Suppressor macrophage (primary cell): ENCODE data around the gene PRKAR1B.

Experiments used
- DNase-seq, 4 experiments: peaks; one replicate each; pipeline ENCODE4 v3.0.0-alpha.2; 2020 to 2022

Gene PRKAR1B

GRCh38 chr7:691361-692045 is 35.6 kb downstream of the PRKAR1B start:
- DNase-seq = no peak

- DNase-seq = no peak
Observed at GRCh38 chr7:690478-691360, 36.4 kb downstream of the PRKAR1B start.

GRCh38 chr7:685540-685939 is 41.5 kb downstream of the PRKAR1B start:
- DNase-seq = no peak

- no peak for DNase-seq
Observed at GRCh38 chr7:684416-684815, 42.7 kb downstream of the PRKAR1B start.

- no peak for DNase-seq
Observed at GRCh38 chr7:683526-684205, 43.4 kb downstream of the PRKAR1B start.

GRCh38 chr7:682810-683209 is 44.3 kb downstream of the PRKAR1B start:
- DNase-seq = no peak

- DNase-seq = no peak
Observed at GRCh38 chr7:681551-682307, 45.4 kb downstream of the PRKAR1B start.

- no peak for DNase-seq
Observed at GRCh38 chr7:680411-681127, 46.5 kb downstream of the PRKAR1B start.

- DNase-seq = no peak
Observed at GRCh38 chr7:676972-677385, 50.1 kb downstream of the PRKAR1B start.

- no peak for DNase-seq
Observed at GRCh38 chr7:676246-676971, 50.7 kb downstream of the PRKAR1B start.

GRCh38 chr7:674454-675410 is 52.3 kb downstream of the PRKAR1B start:
- DNase-seq = no peak

- no peak for DNase-seq
Observed at GRCh38 chr7:673681-674453, 53.2 kb downstream of the PRKAR1B start.

- DNase-seq = no peak
Observed at GRCh38 chr7:672891-673290, 54.2 kb downstream of the PRKAR1B start.

GRCh38 chr7:671415-672042 is 55.6 kb downstream of the PRKAR1B start:
- DNase-seq = no peak

GRCh38 chr7:670501-671390 is 56.3 kb downstream of the PRKAR1B start:
- no peak for DNase-seq

- DNase-seq = no peak
Observed at GRCh38 chr7:668958-669357, 58.1 kb downstream of the PRKAR1B start.

GRCh38 chr7:668139-668931 is 58.7 kb downstream of the PRKAR1B start:
- peak in 1 of 4 experiments; percentile 7 for DNase-seq
